Kidney glomerular epithelial cell (primary cell): Measurements from ENCODE around the gene SLCO1B1.
A peak's percentile ranks its signal among the peaks of the same experiment; 100 is the strongest.
"Not testable (repeated sequence)": the region's sequence is repeated elsewhere in the genome, so short reads cannot be mapped to it uniquely, and the experiment has no call there.

ENCODE experiments used
- DNase-seq: peaks from one replicate; lab custom pipeline; 2025; lab: John Stamatoyannopoulos, UW

The SLCO1B1 gene

DNA sequence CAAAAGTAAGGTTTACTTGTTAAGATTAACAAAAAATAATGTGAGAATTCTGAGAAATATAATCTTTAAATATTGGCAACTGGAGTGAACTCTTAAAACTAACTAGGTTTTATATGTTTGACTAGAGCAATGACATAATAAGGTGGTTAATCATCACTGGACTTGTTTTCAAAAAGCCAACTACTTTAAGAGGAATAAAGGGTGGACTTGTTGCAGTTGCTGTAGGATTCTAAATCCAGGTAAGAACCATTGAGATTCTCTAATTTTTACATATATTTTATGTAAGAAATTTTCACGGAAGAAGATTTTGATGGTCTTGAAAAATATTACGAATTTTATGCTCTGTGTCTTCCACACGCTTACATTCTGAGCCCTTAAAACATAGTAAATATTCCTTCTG, at the start of gene SLCO1B1:
Gene SLCO1B1, plus strand, starts transcription at position 197 of the 400 bp plus-strand sequence. CDS start 10,381 bp downstream, outside the sequence.
- DNase-seq = no peak

DNA sequence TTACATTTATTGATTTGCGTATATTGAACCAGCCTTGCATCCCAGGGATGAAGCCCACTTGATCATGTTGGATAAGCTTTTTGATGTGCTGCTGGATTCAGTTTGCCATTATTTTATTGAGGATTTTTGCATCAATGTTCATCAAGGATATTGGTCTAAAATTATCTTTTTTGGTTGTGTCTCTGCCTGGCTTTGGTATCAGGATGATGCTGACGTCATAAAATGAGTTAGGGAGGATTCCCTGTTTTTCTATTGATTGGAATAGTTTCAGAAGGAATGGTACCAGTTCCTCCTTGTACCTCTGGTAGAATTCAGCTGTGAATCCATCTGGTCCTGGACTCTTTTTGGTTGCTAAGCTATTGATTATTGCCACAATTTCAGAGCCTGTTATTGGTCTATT, 46.2 kb upstream of the SLCO1B1 start:
- not testable (repeated sequence) for DNase-seq

DNA sequence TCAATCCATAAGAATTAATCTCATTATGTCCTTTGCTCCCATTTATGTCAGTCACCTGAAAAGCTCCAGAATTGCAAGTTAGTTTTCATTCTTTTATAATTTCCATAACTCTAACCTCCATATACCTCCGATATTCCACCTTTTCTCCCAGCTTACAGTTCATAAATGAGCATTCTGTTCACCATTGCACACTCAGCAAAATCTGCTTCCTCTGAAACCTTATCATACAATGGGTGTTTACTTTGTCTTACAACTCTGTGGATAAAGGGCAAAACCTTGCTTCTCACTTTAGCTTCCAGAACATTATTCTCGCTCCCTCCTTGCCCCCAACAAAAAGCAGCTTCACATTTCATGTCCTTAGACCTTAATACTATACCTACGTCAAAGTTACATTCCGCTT, 19.3 kb upstream of the SLCO1B1 start:
- DNase-seq = no peak

GRCh38 chr12:21113266-21113665, 17.7 kb upstream of the SLCO1B1 start:
- DNase-seq = no peak

DNA sequence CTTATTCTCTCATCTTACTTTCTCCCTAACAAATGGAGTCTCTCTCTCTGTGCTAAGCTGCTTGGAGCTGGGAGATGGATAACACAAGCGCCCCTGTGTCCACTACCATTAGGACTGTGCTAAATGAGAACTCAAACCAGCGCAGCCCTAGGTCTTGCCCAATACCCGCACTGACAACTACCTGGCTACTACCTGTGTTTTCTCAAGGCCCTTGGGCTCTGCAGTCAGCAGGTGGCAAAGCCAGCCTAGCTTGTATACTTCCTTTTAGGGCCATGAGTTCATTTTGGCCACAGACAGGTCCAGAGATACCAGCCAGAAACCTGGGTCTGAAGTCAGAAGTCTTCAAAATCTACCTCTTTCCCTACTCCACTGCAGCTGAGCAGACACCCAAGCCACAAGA, 13.0 kb upstream of the SLCO1B1 start:
- no peak for DNase-seq

DNA sequence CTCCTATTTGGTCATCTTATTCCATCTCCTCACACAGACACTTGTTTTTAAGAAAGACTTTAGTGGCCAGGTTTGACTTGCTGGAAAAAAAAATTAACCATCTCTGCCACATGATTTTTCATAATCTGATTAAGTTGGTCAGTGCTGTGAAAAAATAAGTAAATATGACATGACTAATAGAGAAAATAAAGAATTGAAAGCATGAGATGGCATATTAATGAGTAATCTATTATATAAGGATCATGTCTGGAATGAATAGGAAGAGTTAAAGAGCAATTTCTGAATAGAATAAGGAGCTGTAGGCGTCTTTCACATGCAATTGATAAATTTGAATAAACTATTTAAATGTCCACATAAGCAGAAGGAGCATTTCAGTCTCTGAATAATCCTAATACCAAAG, 12.2 kb upstream of the SLCO1B1 start:
- no peak for DNase-seq

GRCh38 chr12:21129351-21129750, 1.6 kb upstream of the SLCO1B1 start:
- no peak for DNase-seq

DNA sequence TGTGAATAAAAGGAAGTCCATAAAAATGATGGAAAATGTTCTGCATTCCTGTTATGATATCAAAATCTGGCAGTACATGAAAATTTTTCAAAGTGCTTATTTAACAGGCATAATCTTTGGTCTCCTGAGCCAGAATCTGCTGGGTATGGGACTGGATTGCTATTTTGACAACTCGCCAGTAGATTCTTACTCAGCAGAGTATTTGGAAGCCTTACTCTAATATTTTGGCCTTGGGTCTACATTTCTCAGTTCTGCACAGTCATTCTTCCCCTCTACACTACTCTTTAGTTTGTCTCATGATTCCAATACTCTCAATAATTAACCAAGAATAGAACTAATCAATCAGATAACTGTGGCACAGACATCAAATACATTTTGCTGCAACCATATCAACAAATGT, 1.1 kb upstream of the SLCO1B1 start:
- DNase-seq = no peak

GRCh38 chr12:21137318-21137999, 6.5 kb downstream of the SLCO1B1 start:
- not testable (repeated sequence) for DNase-seq

DNA sequence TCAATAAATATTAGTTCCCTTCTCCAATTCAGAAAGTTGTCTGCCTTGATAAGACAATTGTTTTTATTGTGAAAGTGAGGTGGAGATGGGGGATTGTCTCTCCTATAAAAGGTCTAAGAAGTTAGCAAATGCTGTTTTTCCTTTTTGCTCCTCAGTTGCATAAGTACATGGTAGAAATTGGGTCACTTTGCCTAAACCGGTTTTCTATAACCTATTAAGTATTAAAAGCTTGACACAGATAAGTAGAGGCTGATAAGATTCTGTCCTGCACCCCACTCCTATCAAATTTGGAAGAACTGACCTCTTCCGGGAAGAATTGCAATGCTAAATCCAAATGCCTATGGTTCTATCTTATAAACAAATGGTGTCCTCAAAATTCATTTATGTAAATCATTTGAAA, 7.0 kb downstream of the SLCO1B1 start:
- no peak for DNase-seq

- no peak for DNase-seq
Observed at GRCh38 chr12:21144309-21144708, 13.3 kb downstream of the SLCO1B1 start.

DNA sequence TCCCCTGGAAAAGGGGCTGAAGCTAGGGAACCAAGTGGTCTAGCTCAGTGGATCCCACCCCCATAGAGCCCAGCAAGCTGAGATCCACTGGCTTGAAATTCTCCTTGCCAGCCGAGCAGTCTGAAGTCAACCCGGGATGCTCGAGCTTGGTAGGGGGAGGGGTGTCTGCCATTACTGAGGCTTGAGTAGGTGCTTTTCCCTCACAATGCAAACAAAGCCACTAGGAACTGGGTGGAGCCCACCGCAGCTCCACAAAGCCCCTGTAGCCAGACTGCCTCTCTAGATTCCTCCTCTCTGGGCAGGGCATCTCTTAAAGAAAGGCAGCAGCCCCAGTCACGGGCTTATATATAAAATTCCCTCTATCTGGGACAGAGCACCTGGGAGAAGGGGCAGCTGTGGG, 18.9 kb downstream of the SLCO1B1 start:
- not testable (repeated sequence) for DNase-seq

DNA sequence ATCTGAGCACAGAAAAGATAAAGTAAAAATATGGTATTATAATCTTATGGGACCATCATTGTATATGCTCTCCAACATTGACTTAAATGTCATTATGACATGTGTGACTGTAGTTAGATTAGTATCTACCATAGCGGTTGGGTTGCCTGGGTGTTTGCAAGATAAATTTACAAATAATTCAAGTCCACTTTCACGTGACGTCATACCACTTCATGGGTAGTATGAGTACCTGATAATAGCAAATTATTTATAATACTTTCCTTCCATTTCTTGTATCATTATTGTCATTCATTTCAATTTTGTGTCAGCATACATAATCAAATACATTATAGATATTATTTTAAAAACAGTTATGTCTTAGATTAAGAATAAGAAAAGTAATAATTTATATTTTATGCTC, 20.2 kb downstream of the SLCO1B1 start:
- DNase-seq = no peak

DNA sequence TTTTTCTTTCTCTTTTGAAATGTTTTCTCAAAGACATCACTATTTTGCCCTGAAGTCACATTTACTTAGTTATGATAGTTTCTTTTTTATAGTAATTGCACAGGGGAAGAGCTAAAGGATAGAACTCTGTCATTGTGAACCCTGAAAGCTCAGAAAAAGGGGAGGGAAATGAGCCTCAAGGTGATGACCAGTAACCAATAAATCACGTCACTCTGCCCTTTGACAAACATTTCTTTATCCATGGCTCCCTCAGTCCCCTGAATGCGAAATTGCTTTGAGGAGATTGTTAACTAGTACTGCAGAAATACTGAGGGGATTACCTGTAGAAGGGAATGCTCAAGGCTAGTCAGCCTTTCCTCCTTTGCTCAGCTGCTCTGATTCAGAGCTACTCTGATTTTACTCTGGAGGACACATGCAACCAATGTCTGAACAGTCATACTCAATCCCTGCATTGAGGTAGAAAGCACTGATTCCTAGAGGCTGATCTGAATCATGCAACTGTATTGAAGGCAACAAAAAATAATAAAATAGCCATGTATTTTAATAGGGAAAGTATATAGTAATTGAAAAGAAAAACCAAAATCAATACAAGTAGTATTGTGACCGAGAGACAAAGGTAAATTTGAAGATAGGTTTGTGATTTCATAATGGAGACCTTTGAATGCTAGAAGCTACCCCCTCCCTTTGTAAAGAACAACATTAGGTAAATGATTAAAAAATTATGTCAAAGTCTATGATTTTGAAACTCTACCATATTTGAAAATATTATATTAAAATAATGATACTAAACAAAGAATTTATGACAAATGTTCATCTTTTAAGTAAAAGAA, 24.7 kb downstream of the SLCO1B1 start:
- DNase-seq = no peak

- no peak for DNase-seq
Observed at GRCh38 chr12:21165048-21165447, 34.1 kb downstream of the SLCO1B1 start.

GRCh38 chr12:21169878-21170472, 39.0 kb downstream of the SLCO1B1 start:
- peak; percentile 22 for DNase-seq

GRCh38 chr12:21172079-21172478, 41.1 kb downstream of the SLCO1B1 start:
- DNase-seq = no peak

DNA sequence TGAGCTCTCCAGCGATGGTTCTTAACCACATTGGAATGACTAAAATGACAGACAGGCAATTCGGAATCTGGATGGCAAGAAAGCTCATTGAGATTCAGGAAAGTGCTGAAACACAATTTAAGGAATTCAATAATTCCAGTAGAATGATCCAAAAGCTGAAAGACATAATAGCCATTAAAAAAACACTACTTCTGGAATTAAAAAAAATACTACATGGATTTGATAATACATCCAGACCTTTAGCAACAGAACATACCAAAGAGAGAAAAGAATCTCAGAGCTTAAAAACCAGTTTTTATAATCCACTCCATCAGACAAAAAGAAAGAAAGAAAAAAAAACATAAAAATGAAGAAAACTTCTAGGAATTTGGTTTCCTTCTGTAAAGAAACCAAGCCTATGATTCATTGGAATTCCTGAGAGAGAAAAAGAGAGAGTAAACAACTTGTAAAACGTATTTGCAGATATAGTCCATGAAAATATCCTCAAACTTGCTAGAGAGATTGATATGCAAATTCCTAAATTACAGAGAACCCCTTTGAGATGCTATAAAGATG, 52.8 kb downstream of the SLCO1B1 start:
- no peak for DNase-seq

- DNase-seq = no peak
Observed at GRCh38 chr12:21190016-21190415, 59.0 kb downstream of the SLCO1B1 start.

DNA sequence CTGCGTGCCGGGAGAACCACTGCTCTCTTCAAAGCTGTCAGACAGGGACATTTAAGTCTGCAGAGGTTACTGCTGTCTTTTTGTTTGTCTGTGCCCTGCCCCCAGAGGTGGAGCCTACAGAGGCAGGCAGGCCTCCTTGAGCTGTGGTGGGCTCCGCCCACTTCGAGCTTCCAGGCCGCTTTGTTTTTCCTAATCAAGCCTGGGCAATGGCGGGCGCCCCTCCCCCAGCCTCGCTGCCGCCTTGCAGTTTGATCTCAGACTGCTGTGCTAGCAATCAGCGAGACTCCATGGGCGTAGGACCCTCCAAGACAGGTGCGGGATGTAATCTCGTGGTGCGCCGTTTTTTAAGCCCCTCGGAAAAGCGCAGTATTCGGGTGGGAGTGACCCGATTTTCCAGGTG, 83.4 kb downstream of the SLCO1B1 start:
- DNase-seq = not testable (repeated sequence)

GRCh38 chr12:21219206-21219605, 88.2 kb downstream of the SLCO1B1 start:
- no peak for DNase-seq

GRCh38 chr12:21220266-21220665, 89.3 kb downstream of the SLCO1B1 start:
- DNase-seq = no peak

DNA sequence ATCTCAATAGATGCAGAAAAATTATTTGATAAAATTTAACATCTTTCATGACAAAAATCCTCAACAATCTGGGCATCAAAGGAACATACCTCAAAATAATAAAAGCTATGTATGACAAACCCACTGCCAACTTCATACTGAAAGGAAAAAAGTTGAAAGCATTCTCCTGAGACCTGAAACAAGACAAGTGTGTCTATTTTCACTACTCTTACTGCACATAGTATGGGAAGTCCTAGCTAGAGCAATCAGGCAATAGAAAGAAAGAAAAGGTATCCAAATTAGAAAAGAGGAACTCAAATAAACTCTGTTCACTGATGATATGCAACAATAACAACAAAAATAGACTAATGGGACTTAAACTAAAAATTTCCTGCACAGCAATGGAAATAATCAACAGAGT, 90.1 kb downstream of the SLCO1B1 start:
- DNase-seq = no peak
